Hematopoietic multipotent progenitor cell treated with erythropoietin and hydrocortisone succinate and interleukin-3 and kit ligand, for 8 days (in vitro differentiated cells): ENCODE data around the gene CD300LB.
"Not testable (repeated sequence)": the region's sequence is repeated elsewhere in the genome, so short reads cannot be mapped to it uniquely, and the experiment has no call there.

ENCODE experiments used
- DNase-seq: peaks from one replicate; pipeline ENCODE4 v3.0.0-alpha.2; 2015

Gene CD300LB

GRCh38 chr17:74488276-74488675 lies 43.0 kb downstream of the CD300LB start:
- not testable (repeated sequence) for DNase-seq

- no peak for DNase-seq
Measured at GRCh38 chr17:74485841-74486240, 45.4 kb downstream of the CD300LB start.

GRCh38 chr17:74485022-74485743 lies 46.1 kb downstream of the CD300LB start:
- no peak for DNase-seq

GRCh38 chr17:74484066-74484465 lies 47.2 kb downstream of the CD300LB start:
- DNase-seq: no peak

- no peak for DNase-seq
Measured at GRCh38 chr17:74481621-74482020, 49.7 kb downstream of the CD300LB start.

GRCh38 chr17:74480290-74480689 lies 51.0 kb downstream of the CD300LB start:
- no peak for DNase-seq

GRCh38 chr17:74478420-74479100 lies 52.7 kb downstream of the CD300LB start:
- DNase-seq: peak; percentile 13

GRCh38 chr17:74477411-74477810 lies 53.9 kb downstream of the CD300LB start:
- no peak for DNase-seq

- no peak for DNase-seq
Measured at GRCh38 chr17:74475189-74475588, 56.1 kb downstream of the CD300LB start.

- no peak for DNase-seq
Measured at GRCh38 chr17:74474043-74474792, 57.1 kb downstream of the CD300LB start.

- no peak for DNase-seq
Measured at GRCh38 chr17:74473294-74473693, 58.0 kb downstream of the CD300LB start.

GRCh38 chr17:74472890-74473289 lies 58.4 kb downstream of the CD300LB start:
- DNase-seq: no peak

GRCh38 chr17:74471341-74471740 lies 59.9 kb downstream of the CD300LB start:
- no peak for DNase-seq
